Stimulated activated CD4-positive, alpha-beta T cell treated with anti-CD3 and anti-CD28 coated beads, Interleukin-15, amount 100 ng/mL, for 1 hour (primary cell): ENCODE results near the gene CEACAM20.
"Not testable (repeated sequence)": the region's sequence is repeated elsewhere in the genome, so short reads cannot be mapped to it uniquely, and the experiment has no call there.

Experiments
- DNase-seq, 2 donors: peaks; one replicate each; pipeline ENCODE4 v3.0.0-alpha.2; 2020; ENCODE audit warnings: low read depth in 1 of 2, low spot score in 1 of 2

CEACAM20 gene

DNA sequence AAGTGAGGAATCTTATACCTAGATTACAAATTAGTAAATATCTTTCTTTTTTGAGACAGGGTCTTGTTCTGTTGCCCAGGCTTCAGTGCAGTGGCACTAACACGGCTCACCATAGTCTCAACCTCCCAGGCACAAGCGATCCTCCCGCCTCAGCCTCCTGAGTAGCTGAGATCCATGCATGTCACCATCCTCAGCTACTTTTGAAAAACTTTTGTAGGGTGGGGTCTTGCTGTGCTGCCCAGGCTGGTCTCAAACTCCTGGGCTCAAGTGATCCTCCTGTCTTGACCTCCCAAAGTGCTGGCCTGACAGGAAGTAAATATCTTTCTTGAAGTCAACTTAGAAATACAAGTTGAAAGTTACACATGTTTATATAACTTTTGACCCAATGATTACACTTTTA, 20.0 kb upstream of the CEACAM20 start:
- no peak for DNase-seq

DNA sequence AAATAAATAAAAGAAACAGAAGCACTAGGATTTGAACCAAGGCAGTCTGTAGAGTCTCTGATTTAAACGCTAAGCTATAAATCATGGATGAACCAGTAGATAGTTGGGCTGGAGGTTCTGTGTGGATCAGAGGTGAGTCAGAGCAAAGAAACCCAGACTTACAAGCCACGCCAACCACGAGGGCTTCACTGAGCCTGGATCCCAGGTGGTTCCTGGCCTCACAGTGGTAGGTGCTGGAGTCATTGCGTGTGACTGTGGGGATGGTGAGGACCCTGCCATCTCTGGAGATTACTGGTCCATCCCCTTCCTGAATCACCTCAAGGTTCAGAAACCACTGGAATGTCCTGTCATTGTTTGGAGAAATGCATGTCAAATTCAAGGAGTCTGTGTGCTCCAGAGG, 19.3 kb upstream of the CEACAM20 start:
- DNase-seq: no peak

DNA sequence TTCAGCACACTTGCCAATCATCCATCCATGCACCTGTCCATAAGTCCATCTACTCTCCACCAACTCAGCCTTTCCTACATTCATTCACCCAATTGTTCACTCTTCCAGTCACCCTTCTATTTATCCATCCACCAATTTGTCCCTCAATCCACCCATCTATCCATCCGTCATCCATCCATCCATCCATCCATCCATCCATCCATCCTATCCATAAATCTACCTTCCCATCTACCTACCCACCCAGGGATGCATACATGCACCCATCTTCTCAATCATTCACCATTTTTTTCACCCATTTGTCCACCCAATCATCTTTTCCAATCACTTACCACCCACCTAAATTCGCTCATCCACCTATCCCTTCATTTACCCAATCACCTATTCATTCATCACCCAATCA, 14.6 kb upstream of the CEACAM20 start:
- DNase-seq: no peak

DNA sequence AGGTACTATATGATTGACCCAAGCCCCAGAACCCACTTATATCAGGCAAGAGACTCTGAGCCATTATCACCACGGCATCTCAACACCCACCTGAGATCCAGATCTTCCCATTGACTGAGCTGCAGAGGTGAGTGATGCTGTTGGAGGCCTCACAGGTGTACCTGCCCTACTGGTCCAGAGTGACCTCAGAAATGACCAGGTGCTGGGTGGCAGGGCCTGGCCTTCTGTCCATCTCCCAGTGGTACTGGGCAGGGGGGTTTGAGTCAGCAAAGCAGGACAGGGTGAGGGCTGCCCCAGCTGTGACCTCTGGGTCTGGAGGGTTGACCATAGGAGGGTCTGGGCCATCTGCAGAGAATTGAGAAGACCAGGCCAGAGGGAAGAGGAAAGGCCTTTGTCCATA, 13.2 kb upstream of the CEACAM20 start:
- DNase-seq: no peak

DNA sequence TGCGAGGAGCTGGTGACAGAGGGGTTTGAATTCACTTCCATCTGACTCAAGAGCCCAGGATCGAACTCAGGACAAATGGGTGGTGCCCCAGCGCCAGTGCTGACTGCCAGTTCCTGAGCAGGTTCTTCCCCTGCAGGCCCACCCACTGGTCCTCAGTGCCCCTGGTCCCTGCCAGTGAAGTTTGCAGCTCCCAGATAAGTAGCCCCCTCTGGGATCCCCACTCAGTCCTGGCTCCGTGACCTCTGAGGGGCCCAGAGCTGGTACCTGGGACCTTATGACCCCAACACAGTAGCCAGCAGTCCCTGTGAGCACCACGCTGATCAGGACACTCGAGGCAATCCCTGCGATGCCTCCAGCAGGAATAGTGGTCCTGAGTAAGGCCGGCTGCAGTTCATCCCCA, 11.3 kb upstream of the CEACAM20 start:
- DNase-seq: no peak

DNA sequence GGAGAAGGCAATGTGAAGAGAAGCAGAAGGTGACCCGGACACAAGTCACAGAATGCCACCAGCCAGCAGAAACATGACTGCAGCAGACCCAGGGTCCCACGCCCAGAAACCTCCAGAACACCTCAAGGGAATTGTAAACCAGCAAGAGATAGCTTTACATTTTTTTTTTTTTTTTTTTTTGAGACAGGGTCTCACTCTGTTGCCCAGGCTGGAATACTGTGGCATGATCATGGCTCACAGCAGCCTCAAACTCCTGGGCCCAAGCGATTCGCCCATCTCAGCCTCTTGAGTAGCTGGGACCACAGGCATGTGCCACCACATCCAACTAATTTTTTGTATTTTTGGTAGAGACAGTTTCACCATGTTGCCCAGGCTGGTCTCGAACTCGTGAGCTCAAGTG, 10.5 kb upstream of the CEACAM20 start:
- no peak for DNase-seq

DNA sequence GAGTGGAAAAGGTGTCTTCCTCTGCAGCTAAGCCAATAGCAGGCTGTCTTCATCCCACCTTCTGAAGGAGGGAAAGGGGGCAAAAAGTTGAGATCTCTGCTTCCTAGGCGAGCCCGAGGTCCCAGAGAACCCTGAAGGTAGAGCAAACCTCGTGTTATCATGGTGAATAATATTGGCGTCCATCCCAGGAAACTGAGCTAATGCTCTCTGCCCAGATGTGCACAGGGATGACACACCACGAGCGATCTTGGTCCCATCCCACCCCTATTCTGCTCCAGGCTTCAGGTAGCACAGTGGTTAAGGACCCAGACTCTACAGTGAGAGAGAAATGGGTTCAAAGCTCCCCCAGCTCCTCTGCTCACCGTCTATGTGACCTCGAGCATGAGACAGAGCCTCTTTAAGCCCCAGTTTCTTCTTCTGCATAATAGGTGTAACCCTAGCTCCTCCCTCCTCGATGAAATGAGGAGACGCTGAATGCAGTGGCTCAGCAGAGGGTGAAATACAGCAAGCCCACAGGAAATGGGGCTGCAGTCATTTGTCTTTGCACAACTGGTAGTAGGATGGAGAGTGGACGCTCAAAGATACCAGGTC, 9.9 kb upstream of the CEACAM20 start:
- DNase-seq: no peak

DNA sequence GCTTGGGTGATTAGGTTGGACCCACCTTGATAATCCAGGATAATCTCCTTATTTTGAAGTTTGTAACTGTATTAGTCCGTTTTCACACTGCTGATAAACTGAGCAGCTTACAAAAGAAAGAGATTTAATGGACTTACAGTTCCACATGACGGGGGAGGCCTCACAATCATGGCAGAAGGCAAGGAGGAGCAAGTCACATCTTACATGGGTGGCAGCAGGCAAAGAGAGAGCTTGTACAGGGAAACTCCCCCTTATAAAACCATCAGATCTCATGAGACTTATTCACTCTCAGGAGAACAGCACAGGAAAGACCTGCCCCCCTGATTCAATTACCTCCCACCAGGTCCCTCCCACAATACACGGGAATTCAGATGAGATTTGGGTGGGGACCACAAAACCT, 5.9 kb upstream of the CEACAM20 start:
- not testable (repeated sequence) for DNase-seq

DNA sequence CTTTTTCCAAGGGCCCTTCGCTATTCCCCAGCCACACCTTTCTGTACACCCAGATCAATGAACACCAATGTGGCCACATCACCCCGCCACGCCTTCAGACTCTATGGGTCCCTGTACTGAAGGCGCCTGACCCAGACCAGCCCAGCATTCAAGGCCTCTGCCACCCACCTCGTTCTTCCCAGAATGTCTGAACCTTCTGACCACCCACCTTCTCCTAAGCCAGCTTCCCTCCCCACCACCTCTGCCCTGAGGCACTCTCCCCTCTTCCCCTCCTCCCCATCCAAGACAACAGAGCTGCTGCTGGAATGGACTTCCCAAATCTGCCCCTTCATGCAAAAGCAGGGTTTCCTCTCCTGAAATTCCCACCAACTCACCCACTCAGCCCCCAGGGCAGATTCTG, 3.3 kb upstream of the CEACAM20 start:
- no peak for DNase-seq

DNA sequence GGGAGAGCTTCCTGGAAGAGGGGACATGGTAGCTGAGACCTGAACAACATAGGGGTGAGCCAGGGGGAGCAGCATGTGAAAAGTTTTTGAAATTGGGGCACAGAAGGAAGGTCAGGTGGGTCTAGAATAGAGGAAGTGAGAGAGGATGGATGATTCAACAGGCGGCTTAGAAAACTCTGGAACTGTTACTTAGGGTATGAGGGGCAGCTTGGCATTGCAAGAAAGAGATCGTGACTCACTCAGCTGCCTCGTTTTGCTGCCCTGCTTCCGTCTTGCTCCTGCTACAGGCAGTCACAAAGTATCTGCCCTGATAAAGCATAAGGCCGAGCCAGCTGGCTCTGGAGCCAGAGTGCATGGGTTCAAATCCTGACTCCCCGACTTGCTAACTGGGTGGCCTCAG, 1.3 kb upstream of the CEACAM20 start:
- DNase-seq: no peak

DNA sequence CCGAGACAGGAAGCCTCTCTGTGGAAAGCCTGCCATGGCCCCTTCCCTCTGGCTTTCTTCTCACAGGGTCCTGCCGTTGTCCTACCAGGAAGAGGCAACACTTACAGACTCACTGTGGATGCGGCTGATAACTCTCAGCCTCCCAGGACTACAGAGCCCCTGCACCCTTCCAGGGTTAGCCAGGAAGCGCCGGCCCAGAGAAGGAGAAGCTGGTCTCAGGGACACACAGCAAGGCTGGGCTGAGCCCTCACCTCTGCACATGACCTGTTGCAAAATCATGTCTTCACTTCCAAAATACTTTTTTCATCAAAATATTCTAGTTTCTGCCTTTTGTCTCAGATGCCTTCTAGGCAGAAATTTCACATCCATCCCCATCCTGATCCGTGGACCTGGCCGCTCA, 1.9 kb downstream of the CEACAM20 start:
- DNase-seq: no peak

DNA sequence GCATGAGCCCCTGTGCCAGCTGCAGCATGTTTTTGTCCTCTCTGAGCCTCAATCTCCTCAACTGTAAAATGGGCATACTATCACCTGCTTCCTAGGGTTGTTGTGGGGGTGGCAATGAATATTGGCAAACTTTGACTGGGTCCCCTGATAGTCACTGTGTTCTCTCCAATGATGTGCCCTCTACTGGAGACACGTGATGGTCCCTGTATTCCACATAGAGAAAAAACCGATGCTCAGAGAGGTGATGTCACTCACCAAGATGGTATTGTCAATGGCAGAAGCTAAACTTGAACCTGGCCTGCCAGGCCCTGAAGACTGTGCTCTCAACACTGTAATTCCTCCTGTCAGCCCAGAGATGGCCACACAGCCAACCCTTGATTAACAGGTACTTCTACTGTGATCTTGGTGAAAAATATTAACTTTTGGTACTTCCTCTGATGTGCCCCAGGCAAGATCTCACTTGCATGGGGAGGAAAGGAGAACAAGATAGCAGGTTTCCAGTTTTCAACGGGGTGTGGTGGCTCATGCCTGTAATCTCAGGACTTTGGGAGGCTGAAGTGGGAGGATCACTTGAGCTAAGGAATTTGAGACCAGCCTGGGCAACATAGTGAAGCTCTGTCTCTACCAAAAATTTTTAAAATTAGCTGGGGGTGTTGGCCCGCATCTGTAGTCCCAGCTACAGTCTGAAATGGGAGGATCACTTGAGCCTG, 3.6 kb downstream of the CEACAM20 start:
- DNase-seq: no peak

DNA sequence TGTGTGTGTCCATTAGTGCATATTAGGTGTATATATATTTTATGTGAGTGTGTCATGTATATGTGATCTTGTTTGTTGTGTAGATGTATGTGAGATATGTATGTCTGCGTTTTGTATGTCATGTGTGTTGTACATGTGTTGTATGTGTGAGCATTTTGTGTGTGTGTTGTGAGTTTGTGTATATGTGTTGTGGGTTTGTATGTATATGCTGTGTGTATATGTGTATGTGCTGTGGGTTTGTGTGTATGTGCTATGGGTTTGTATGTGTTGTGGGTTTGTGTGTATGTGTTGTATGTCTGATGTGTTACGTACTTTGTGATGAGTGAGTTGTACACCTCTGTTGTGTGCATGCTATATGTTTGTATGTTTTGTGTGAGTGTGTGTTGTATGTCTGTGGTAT, 8.1 kb downstream of the CEACAM20 start:
- no peak for DNase-seq

DNA sequence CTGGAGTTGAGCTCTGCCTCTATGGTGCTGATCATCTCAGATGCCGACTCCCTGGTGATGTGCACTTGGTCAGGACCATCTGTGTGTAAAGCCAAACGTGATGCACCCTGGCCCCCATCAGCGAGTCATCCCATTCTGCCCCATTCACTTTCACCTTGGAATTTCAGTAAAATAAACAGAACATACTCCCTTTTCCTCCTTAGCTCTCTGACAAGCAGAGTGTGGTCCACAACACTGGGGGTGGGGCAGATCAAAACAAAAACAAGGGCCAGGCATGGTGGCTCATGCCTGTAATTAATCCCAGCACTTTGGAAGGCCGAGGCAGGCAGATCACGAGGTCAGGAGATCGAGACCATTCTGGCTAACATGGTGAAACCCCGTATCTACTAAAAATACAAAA, 12.3 kb downstream of the CEACAM20 start:
- no peak for DNase-seq

DNA sequence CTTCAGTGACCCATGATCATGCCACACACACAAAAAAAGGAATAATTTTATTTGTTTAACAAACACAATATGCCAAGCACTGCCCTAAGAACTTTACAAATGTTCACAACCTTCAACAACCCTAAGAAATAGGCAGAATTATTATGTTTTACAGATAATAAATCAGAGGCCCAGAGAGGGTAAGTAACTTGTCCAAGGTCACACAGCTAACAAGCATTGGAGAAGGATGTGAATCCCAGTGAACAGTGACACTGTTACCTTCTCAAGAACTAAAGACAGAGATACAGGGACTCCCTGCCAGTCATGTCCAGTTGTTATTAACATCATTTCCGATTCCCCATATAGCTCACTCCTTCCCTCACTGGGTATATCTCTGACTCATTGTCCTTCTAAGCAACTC, 13.6 kb downstream of the CEACAM20 start:
- no peak for DNase-seq

DNA sequence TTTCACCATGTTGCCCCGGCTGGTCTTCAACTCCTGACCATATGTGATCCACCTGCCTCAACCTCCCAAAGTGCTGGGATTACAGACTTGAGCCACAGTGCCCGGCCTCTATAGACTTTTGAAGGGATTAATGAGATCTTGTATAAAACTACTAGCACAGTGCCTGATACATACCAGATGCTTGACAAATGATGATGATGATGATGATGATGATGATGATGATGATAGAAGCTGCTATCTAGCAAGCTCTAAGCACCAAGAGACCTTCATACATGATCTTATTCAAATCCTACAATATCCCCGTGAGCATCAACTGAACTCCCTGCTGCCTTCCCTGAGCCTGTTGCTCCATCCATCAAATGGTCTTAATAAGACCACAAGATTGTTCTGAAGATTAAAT, 14.4 kb downstream of the CEACAM20 start:
- no peak for DNase-seq

DNA sequence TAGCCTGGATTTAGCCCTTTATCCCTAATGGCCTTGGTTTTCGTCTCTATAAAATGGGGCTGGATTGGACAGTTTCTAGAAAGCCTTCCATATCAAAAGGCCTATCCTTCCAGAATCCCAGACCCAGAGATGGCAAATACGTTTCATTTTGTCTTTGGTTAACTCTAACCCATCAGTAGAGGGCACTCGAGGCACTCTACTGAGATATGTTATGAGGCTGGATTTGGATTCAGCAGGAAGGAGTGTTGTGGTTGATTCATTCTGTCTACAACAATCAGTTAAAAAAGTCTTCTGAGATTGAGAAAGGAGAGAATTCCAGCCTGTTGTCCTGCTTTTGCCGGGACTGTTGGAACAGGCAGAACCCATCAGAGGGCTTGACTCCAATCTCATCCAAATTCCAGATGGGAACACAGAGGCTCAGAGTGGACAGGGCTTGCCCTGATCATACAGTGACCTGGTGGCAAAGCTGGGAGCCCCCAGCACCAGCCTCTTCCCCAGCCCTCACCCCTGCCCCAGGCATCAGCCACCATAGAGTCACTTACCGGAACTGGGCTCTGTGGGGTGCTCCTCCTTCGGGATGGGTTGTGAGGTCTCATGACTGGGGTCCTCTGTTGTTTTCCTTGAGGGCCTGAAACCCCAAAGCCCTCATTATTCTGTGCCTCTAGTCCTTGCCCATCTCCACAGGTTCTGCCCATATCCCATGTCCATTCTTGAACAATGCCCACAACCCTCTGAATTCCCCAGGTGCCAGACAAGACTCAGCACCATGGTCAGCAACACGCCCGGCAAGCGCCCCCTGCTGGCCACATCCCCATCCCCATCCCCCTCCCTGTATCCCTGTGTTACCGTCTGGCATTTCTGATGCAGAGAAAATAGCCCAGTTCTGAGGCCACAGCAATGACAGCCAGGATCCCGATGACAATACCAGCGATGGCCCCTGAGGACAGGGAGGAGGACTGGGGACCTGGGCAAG, 16.9 kb downstream of the CEACAM20 start:
- DNase-seq: no peak

DNA sequence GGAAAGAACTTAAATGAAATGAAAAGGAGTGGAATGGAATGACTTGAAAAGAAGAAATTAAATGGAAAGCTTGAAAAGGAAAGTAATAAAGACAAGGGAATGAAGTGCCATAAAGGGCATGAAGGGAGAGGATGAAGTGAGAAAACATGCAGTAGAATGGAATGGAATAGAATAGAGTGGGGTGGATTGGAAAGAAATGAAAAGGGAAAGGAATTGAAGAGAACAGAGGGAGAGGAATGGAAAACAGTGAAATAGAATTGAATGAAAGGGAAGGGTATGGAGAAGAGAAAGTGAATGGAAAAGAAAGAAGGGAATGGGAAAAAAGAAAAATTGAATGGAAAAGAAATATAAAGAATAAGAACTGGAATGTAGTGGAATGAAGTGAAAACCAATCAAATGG, 20.0 kb downstream of the CEACAM20 start:
- no peak for DNase-seq

DNA sequence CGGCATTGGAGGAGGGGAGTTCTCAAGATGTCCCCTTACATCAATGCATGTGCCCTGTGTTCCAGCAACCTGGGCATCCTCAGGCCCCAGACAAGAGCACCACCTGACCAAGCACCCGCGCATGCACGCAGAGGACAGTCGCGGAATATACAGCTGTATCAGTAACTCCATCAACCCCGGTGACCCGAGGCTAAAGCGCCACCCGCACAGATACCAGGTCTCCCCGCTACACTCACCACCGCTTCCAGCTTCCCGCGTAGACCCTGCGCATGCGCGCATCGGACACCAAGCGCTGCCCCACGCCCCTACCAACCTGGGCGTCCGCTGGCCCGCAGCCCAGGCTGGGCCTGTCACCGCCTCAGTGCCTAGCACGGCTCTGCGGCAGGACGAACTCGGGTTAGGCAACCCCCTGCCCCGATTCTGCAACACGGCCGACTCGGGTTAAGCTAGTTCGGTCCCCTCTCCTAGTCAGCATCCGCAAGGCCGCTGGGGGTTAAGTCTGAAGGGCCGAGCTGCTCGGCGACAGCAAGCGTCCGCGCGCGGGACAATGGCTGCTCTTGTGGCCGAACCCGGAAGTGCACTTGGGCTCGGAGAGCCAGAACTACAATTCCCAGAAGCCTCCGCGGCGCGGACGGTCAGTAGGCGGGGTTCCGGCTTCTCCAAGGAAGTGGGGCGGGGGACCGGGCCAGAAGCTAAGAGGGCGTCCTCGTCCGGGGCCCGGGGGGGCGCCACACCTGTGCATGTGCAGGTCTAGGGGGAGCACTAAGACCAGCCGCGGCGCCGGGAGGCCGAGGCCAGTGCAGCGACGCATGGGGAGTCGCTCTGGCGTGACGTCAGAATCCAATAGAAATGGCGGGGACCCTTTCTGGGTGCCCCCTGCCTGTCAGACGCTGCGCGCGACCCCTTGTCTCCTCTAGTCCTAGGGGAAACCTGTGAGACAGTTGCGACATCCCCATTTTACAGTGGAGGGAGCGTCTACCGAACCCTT, 29.2 kb downstream of the CEACAM20 start, which contains the start of gene ZNF180:
Gene ZNF180, minus strand, starts transcription at position 561 of the 988 bp plus-strand sequence. CDS start 3,188 bp downstream, outside the sequence.
- peak; percentile 83 to 93 for DNase-seq

DNA sequence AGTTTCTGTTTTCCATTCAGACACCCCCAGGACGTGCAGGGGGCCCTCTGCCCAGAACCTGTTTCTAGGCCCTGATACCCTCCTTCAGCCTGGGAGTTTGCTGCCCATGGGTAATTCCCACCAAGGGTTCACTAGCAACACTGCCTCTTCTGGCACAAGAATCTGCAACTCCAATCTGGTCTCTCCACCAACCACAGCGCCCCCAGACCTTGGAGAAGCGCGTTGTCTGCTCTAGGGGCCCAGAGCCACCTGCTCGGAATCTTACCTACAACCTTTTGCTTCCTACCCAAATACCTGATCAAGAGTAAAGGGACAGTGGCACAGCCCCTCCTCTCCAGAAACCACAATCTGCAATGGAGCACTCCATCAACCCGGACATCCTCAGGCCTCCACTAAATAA, 29.9 kb downstream of the CEACAM20 start:
- no peak for DNase-seq

DNA sequence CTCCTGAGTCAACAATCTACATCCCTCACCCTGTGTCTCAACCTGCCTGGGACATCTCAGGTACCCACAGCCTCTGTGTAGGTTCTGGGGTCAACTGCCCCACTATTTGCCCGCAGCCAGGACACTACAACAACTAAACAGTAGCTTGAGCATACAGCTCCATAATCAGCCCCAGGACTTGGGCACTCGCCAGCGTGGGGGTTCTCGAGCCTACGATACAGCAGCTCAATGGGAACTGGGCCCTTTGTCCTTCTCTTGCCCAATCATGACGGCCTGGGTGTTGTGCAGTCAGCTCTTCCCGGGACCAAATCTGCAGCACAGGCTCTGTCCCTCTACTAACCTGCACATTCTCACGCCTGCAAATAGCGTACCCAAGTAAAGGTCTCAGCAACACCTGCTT, 30.5 kb downstream of the CEACAM20 start:
- DNase-seq: no peak
